GM18517 (cell line): ENCODE measurements around the gene ACER3.
A peak's percentile ranks its signal among the peaks of the same experiment; 100 is the strongest.
"Not testable (repeated sequence)": the region's sequence is repeated elsewhere in the genome, so short reads cannot be mapped to it uniquely, and the experiment has no call there.

Experiments used
- ATAC-seq: cut with Tn5 transposase; IDR thresholded peaks from one replicate; pipeline ENCODE4 v1.9.1; 2021; ENCODE audit warnings: mild to moderate bottlenecking, moderate library complexity; ENCODE audit not compliant: unreplicated experiment

The ACER3 gene

DNA sequence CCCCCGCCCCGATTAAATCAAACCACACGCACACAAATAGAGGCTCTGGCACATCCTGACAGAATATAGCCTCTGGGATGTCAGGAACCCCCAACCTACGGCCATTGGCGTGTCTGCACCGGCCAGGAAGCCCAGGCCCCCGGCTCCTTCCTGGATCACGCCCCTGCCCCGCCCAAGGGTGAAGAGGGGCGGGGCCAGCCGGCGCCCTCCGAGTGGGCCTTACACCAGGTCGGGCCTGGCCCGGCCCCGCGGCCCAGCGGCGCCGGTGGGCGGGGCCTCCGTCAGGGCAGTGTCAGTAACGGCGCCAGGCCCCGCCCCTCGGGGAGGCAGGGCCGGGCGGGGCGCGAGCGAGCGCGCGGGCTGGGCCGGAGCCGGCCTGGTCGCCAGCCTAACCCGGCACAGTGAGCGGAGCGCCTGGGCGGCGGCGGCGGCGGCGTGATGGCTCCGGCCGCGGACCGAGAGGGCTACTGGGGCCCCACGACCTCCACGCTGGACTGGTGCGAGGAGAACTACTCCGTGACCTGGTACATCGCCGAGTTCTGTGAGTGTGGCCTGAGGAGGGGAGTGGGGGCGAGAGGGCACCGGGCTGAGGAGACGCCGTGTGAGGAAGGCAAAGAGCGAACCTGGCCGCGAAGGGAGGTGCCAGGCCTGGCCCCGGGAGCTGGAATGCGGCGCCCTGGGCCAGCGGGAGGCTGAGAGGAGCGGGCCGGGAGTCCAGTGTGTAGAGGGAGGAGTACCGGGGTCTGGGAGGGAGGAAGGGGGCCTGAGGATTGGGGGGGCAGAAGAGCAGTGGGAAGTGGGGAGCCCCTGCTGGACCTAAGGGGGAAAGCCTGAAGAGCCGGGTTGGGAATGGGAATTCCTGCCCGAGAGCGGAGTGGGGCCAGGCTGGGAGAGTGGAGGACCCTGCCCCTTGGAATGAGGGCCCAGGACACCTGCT, at the start of gene ACER3:
Gene ACER3, plus strand, starts transcription at position 380 of the 937 bp plus-strand sequence. Its CDS starts 59 bp downstream, at position 439.
- peak; percentile 89 for ATAC-seq

DNA sequence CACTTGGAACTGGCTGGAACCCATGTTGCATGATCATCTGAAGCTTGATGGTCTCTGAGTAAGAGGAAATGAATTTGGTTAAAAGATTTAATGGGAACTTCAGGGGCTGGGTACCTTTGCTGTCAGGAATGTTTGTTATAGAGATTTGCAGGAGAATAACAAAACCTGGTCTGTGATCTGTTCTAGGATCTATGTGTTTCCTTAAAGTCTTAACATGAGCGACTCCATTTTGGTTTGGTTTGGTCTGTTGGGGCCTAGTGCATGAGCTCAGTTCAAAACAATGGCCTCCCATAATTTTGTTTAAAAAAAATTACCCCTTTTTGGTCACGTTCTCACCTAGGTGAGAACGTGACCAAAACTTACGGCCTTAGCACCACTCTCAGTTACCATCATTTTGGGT, 49.5 kb upstream of the ACER3 start:
- no peak for ATAC-seq

DNA sequence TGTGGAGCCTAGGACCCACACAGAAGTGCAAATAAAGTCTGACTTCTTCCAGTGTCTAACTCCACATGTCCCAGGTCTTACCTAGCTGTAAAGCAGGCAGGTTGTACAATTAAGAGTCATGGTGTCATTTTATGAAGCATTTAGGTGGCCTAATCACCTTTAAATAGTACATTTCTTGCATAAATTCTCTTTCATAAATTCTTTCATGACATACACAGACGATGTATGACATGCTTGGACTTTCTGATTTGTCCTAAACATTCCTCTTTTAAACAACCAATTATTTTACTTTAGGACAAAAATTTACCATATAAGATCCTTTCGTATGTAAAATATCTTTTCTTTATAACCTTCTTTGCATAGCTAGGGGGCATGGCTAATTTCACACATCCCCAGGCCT, 46.3 kb upstream of the ACER3 start:
- no peak for ATAC-seq

DNA sequence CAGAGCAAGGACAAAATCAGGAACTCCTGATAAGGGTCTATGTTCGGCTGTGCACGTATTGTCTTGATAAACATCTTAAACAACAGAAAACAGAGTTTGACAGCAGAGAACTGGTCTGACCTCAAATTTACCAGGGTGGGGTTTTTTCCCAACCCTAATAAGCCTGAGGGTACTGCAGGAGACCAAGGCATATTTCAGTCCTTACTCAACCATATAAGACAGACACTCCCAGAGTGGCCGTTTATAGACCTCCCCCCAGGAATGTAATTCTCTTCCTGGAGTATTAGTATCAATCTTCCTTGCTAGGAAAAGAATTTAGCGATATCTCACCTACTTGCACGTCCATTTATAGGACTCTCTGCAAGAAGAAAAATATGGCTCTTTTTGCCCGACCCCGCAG, 45.0 kb upstream of the ACER3 start:
- ATAC-seq = not testable (repeated sequence)

DNA sequence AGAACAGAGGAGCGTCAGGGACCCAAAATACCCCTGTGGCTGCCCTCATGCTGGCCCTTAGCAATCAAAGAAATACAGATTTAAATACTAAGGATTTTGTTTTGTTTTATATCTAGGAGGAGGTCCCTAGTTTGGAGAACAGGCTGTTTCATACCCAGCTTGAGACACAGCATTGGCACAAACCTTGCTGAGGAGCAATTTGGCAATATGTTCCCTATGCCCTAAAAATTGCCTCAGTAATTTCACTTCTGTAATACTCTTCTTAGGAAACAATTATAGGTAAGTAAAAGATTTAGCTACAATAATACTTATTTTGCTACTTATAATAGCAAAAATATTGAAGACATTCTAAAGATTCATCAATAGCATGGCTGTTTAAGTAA, 40.5 kb upstream of the ACER3 start:
- ATAC-seq = no peak

DNA sequence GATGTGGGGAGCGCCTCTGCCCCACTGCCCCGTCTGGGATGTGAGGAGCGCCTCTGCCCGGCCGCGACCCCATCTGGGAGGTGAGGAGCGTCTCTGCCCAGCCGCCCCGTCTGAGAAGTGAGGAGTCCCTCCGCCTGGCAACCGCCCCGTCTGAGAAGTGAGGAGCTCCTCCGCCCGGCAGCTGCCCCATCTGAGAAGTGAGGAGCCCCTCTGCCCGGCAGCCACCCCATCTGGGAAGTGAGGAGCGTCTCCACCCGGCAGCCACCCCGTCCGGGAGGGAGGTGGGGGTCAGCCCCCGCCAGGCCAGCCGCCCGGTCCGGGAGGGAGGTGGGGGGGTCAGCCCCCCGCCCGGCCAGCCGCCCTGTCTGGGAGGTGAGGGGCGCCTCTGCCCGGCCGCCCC, 39.3 kb upstream of the ACER3 start:
- ATAC-seq = not testable (repeated sequence)

DNA sequence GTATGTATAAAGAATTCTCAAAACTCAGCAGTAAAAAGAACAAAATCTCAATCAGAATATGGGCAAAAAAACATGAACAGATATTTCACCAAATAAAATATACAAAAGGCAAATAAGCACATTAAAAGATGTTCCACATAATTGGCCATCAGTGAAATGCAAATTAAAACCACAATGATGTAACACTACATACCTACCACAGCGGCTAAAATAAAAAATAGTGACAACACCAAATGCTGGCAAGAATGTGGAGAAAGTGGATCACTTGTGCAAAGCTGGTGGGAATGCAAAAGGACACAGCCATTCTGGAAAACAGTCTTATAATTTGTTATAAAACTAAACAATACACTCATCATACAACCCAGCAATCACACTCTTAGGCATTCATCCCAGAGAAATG, 38.3 kb upstream of the ACER3 start:
- no peak for ATAC-seq

DNA sequence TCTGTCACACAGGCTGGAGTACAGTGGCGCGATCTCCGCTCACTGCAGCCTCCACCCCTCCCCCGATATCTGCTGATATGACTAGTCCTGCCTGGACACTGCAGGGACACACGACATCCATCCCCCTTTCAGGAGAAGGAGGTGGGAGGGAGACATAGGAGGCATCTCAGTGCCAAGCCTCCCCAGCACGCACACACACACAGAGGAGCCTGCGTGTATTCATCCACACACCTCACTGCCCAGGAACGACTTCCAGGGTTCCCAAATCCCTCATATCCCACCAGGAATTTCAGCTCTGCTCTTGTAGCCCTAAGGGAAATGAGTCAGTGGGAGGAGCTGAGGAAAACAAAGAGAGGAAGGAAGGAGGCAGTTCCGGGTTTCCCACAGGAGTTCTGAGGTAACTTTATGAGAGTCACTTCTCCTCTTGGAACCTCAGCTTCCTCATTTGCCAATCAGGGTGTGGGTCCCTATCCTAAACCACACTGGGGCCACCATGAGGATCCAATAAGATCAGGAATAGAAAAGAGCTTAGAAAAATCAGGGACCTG, 37.2 kb upstream of the ACER3 start:
- ATAC-seq = no peak

DNA sequence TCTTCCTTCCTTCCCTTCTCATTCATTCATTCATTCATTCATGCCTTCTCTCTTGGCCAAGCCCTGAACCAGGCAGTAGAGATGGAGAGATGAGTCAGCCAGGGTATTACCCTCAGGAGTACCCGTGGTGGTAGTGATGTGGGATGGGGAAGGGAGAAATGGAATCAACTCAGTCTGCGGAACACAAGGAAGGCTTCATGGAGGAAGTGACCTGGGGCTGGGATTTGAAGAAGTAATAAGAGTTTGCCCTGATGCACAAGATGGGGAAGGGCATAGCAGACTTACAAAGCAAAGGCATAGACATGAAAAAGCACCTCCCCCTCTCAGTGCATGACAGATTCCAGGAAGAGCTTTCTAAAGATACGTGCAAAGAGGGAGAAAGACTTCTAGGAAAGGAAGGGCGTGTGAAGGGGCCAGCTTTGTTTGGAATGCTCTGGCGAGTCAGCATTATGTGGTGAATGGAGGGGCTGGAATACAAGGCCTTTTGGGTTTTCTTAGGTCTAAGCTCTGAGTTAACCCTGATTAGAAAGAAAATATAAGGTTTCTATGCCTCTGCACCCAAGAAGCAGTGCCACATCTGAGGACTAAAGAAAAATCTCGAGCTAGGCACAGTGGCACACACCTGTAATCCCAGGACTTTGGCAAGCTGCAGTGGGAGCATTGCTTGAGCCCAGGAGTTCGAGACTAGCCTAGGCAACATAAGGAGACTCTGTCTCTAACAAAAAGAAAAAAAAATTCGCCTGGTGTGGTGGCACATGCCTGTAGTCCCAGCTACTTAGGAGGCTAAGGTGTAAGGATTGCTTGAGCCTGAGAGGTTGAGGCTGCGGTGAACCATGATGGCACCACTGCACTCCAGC, 36.4 kb upstream of the ACER3 start:
- no peak for ATAC-seq

DNA sequence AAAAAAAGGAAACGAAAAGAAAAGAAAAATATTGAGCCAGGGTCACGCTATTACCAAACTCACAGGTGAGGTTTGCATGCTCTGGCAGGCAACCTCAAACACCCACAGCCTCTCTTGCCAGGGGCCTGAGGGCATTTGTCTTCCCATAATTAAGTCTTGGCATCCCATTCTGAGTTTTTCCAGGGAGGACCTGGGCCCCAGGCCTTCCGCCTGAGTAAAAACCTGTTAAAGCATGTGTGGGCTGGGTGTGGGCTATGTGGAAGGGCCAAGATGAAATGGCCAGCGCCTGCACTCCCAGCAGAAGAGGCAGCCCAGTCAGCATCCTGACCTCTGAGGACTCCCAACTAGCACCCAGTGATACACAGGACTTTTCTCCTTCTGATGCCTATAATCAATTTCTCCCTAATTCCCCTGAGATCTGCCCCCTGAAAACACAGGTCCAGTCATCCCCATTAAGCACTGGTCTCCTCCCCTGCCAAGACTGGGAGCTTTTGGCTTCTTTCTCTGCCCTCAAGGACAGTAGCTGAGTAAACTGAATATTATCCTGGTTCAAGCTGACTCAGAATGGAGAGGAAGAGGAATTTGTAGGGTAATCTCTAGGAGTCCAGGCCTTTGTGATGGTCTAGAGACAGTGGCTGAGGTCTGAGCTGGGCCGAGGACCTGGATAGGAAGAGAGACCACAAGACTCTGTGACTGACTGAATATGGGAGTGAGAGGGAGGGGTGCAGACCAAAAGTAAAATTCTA, 35.6 kb upstream of the ACER3 start:
- ATAC-seq = no peak

DNA sequence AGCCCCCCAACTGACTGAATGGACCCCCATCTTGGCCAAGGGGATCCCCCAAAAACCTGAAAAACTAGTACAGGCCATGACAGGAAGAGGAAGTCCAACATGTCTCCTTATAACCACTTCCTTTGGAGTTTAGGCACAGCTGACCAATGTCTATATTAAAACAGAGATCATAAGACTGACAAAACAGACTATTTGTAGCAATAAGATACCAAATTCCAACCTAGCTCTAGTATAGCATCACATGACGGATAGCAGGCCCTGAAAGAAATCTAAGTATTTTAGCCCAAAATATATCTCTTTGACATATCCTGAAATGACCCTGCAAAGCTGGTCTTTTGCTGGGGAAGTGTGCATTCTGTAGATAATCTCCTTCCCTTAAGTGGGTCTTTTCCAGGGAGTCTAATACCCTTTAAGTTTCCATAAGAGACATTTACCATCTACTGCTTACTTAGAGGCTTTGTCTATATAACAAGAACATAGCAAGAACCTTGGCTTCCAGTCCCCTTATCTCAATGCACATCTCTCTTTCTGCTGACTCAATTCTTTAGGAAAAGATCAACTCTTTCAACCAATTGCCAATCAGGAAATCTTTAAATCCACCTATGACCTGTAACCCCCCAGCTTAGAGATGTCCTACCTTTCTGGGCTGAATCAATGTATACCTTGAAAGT, 34.9 kb upstream of the ACER3 start:
- no peak for ATAC-seq

DNA sequence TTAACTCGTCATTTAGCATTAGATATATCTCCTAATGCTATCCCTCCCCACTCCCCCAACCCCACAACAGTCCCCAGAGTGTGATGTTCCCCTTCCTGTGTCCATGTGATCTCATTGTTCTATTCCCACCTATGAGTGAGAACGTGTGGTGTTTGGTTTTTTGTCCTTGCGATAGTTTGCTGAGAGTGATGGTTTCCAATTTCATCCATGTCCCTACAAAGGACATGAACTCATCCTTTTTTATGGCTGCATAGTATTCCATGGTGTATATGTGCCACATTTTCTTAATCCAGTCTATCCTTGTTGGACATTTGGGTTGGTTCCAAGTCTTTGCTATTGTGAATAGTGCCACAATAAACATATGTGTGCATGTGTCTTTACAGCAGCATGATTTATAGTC, 34.2 kb upstream of the ACER3 start:
- ATAC-seq = not testable (repeated sequence)

DNA sequence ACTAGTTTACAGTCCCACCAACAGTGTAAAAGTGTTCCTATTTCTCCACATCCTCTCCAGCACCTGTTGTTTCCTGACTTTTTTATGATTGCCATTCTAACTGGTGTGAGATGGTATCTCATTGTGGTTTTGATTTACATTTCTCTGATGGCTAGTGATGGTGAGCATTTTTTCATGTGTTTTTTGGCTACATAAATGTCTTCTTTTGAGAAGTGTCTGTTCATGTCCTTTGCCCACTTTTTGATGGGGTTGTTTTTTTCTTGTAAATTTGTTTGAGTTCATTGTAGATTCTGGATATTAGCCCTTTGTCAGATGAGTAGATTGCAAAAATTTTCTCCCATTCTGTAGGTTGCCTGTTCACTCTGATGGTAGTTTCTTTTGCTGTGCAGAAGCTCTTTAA, 33.7 kb upstream of the ACER3 start:
- not testable (repeated sequence) for ATAC-seq

DNA sequence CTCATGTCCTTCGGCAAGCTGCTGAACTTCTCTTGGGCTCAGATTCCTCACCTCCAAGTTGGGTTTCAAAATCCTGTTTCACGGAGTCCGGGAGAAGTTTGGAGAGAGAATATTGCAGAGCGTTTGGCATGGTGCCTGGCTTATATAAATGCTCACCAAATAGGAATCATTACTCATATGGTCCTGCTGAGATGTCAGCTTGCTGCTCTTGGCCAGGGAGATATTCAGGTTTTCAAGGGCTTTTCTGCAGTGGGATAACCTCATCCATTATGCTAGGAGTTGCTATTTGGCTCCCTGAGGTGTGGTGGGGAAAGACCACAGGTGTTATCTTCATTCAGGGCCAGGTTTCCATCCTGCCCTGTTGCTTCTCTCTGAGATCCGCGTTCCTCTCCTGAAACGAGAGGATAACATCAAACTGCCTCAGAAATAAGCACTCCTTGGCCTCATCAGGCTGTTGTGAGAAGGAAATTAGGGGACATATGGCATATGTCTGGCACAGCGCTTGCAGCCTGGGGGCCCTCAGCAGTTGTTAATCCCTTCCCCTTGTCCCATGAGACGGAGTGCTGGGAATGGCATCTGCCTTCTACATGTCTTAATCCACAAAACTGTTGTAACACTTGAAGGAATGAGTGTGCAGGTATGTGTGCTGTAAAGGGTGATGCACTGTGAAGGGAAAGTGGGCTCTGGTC, 29.9 kb upstream of the ACER3 start:
- no peak for ATAC-seq

DNA sequence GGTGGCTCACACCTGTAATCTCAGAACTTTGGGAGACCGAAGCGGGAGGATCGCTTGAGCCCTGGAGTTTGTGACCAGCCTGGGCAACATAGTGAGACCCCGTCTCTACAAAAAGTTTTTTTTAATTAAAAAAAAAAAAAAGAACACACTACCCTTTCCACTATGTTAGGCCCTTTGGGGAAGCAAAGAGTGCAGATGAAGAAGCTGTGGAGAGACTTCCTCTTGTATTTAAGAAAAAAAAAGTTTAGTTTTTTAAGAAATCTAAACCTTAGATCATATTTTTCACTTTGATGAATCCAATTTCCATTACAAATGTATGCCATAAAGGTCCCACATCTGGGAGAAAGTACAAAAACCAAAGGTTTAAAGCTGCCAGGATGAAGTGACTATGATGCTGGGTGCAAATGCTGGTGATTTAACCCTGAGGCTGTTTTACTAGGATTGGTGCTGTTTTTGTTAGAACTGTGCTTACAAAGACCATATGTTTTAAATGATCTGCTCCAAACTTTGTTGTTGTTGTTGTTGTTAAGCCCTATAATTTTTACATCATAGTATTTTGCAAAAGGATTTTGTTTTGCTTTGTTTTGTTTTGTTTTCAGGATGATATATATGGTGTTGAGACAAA, 28.9 kb upstream of the ACER3 start:
- ATAC-seq = no peak

DNA sequence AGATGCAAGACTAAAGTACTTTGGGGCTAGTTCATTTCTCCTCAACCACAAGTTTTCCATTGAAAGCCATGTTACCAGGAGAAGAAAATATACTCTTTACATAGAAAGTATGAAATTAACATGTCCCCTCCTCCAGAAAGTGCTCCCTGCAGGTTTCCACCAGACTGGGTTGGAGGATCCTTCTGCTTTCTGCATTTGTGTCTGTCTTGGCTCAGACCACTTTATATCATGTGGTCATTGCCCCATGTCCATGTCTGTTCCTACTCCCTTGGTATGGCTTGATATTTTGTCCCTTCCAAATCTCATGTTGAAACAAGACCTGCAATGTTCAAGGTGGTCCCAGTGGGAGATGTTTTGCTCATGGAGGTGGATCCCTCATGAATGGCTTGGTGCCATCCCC, 28.4 kb upstream of the ACER3 start:
- ATAC-seq = no peak

DNA sequence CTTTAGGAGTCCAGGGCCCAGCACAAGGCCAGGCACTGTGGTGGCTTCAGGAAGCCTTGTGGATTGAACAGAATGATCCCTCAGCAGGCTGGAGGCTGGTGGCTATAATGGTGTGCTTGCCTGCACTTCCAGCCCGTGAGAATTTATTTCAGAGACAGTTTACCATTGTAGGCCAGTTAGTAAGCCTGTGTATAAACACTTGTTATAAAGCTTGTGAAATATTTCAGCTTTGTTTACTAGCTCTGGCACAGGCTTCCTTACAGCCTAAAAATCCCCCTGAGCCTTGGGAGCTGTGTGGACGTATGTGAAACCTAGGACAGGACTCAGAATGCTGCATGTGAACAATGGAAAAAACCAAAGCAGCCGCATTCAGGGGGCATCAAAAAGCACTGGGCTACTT, 26.6 kb upstream of the ACER3 start:
- ATAC-seq = no peak

DNA sequence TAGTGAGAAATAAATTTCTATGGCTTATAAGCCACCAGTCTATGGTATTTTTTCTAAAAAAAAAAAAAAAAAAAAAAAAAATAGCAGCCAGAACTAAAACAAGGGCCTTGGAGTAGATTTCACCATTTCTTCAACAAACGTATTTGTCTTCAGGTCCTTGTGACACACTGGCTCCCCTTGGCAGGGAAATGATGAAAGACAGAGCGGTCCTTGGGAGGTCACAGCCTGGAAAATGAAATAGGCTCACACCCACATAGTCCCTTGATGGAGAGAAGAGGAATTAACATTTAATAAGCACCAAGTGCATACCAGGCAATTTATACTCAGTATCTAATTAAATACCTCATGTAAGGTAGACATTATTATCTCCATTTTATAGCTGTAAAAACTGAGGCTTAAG, 25.7 kb upstream of the ACER3 start:
- ATAC-seq = no peak

DNA sequence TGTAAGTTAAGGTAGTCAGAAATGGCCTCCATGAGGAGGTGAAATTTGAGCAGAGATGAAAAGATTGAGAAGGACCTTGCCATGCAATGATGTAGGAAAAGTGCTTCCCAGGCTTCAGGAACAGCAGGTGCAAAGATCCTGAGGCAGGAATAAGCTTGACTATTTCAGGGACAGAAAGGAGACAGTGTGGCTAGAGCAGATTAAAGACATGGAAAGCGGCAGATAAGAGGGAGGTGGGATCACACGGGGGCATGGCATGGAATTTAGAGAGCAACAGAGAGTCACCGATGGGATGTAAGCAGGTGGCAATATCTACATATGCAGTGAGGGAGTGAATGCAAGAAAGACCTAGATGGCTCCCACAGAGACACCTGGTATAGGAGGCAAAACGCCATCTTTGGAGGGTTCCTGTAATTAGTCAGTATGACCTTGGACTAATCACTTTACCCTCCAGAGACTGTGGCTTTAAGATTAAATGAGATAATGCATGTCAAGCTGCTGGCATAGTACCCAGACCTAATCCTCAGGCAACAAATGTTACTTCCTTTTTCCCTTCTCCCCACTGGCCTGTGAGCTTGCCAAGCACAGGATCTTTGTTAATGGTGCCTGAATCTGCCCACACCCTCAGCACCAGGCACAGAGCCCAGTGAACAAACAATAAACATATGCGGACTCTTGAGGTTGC, 24.6 kb upstream of the ACER3 start:
- ATAC-seq = no peak
